Measurements from ENCODE around the gene HIP1. TPM values are rescaled to one million over a fixed set of nuclear protein-coding genes. Genes with fewer than 3 reads are reported as not detected.

Gene HIP1
- total RNA-seq, 1 donor from 2014 or later: 14.0 TPM

- Mint-ChIP-seq H3K36me3 (ENCODE audit: low read depth, unreplicated experiment) (no peaks in the 10 kb centered on the region), H3K9me3 (ENCODE audit: unreplicated experiment) (peaks cover 4% of the 10 kb centered on the region), H3K4me3 (ENCODE audit: unreplicated experiment) (no peak overlapping the region), H3K27me3 (ENCODE audit: low read depth, unreplicated experiment) (no peaks in the 10 kb centered on the region), H3K4me1 (ENCODE audit: low read depth, unreplicated experiment) (no peaks in the 10 kb centered on the region), H3K27ac (ENCODE audit: unreplicated experiment) (no peak overlapping the region)
- H3K4me3 ChIP-seq (ENCODE audit: insufficient read depth, low read depth, low read length): no peak overlapping the region
- FAIRE-seq (no peak), DNase-seq (ENCODE audit: low read depth) (no peak)
- no peaks in the 10 kb centered on the region for H3K4me1 ChIP-seq (ENCODE audit: insufficient read depth, low read length)
- H4K20me1 ChIP-seq (ENCODE audit: insufficient read depth, low read length): no peaks in the 10 kb centered on the region
- no peaks in the 10 kb centered on the region for H3K79me2 ChIP-seq (ENCODE audit: insufficient read depth, low read length)
- no peaks in the 10 kb centered on the region for H3K27me3 ChIP-seq (ENCODE audit: insufficient read depth, low read length)
- H2AFZ ChIP-seq (ENCODE audit: low read depth, low read length): no peak overlapping the region
- H3K36me3 ChIP-seq (ENCODE audit: insufficient read depth, low read length): no peaks in the 10 kb centered on the region
- TF ChIP-seq EZH2 (IDR thresholded peaks at IDR 0.05; ENCODE audit: insufficient read depth, low read length): no peak
- TF ChIP-seq, protein P1, sequence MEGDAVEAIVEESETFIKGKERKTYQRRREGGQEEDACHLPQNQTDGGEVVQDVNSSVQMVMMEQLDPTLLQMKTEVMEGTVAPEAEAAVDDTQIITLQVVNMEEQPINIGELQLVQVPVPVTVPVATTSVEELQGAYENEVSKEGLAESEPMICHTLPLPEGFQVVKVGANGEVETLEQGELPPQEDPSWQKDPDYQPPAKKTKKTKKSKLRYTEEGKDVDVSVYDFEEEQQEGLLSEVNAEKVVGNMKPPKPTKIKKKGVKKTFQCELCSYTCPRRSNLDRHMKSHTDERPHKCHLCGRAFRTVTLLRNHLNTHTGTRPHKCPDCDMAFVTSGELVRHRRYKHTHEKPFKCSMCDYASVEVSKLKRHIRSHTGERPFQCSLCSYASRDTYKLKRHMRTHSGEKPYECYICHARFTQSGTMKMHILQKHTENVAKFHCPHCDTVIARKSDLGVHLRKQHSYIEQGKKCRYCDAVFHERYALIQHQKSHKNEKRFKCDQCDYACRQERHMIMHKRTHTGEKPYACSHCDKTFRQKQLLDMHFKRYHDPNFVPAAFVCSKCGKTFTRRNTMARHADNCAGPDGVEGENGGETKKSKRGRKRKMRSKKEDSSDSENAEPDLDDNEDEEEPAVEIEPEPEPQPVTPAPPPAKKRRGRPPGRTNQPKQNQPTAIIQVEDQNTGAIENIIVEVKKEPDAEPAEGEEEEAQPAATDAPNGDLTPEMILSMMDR (IDR thresholded peaks at IDR 0.05; ENCODE audit: insufficient read depth, low read depth, low read length): no peak
- no peak overlapping the region for H3K4me2 ChIP-seq (ENCODE audit: low read length)
- H3K27ac ChIP-seq (ENCODE audit: low read depth, low read length): no peak overlapping the region
- H3K9ac ChIP-seq (ENCODE audit: low read length): no peak overlapping the region
- no peaks in the 10 kb centered on the region for H3K9me3 ChIP-seq (ENCODE audit: insufficient read depth, low read depth, low read length)
These were observed 19.1 kb upstream of the HIP1 start for GRCh38 chr7:75757860-75758259.

GRCh38 chr7:75756991-75757676, 18.4 kb upstream of the HIP1 start:
- no peak for DNase-seq (ENCODE audit: low read depth)
- no peak for FAIRE-seq

More at GRCh38 chr7:75756991-75757676, 18.4 kb upstream of the HIP1 start:
- Mint-ChIP-seq H3K4me3 (ENCODE audit: unreplicated experiment) (no peak overlapping the region), H3K36me3 (ENCODE audit: low read depth, unreplicated experiment) (no peaks in the 10 kb centered on the region), H3K4me1 (ENCODE audit: low read depth, unreplicated experiment) (no peaks in the 10 kb centered on the region), H3K27me3 (ENCODE audit: low read depth, unreplicated experiment) (no peaks in the 10 kb centered on the region), H3K27ac (ENCODE audit: unreplicated experiment) (no peak overlapping the region), H3K9me3 (ENCODE audit: unreplicated experiment) (peaks cover 4% of the 10 kb centered on the region)
- Histone ChIP-seq H3K4me3 (ENCODE audit: insufficient read depth, low read depth, low read length) (no peak overlapping the region), H3K79me2 (ENCODE audit: insufficient read depth, low read length) (no peaks in the 10 kb centered on the region), H2AFZ (ENCODE audit: low read depth, low read length) (no peak overlapping the region), H3K4me1 (ENCODE audit: insufficient read depth, low read length) (no peaks in the 10 kb centered on the region), H4K20me1 (ENCODE audit: insufficient read depth, low read length) (no peaks in the 10 kb centered on the region), H3K27me3 (ENCODE audit: insufficient read depth, low read length) (no peaks in the 10 kb centered on the region), H3K27ac (ENCODE audit: low read depth, low read length) (no peak overlapping the region), H3K9ac (ENCODE audit: low read length) (no peak overlapping the region), H3K9me3 (ENCODE audit: insufficient read depth, low read depth, low read length) (no peaks in the 10 kb centered on the region), H3K36me3 (ENCODE audit: insufficient read depth, low read length) (no peaks in the 10 kb centered on the region), H3K4me2 (ENCODE audit: low read length) (no peak overlapping the region)
- TF ChIP-seq, protein P1 (IDR thresholded peaks at IDR 0.05; ENCODE audit: insufficient read depth, low read depth, low read length): peak; percentile 49
- no peak for TF ChIP-seq EZH2 (IDR thresholded peaks at IDR 0.05; ENCODE audit: insufficient read depth, low read length)

Measured in astrocyte (in vitro differentiated cells and primary cell).